Endometrial microvascular endothelial cells (primary cell): ENCODE measurements around the gene HOXB3. TPM values are rescaled to one million over a fixed set of nuclear protein-coding genes. Genes with fewer than 3 reads are reported as not detected.

ENCODE experiments used
- in situ Hi-C: cut with HindIII; loops from 2 replicates; pipeline ENCODE4 v1.10.0; 2017; ENCODE audit warnings: low sequenced_read_pairs, low pct_unique_long_range_greater_than_20kb; ENCODE audit errors: inconsistent ontology term
- total RNA-seq: library from RNA; depleted of rRNA; stranded (reverse); fragments of >200 nt; gene quantifications from one replicate; pipeline ENCODE4 v1.2.3, GENCODE V29; 2015; ENCODE audit errors: inconsistent ontology term

Gene HOXB3
- total RNA-seq, 1 donor from 2014 or later: 5.7 TPM

GRCh38 chr17:48553190-48553547, 36.9 kb downstream of the HOXB3 start:
- in situ Hi-C loops: no loop called here

DNA sequence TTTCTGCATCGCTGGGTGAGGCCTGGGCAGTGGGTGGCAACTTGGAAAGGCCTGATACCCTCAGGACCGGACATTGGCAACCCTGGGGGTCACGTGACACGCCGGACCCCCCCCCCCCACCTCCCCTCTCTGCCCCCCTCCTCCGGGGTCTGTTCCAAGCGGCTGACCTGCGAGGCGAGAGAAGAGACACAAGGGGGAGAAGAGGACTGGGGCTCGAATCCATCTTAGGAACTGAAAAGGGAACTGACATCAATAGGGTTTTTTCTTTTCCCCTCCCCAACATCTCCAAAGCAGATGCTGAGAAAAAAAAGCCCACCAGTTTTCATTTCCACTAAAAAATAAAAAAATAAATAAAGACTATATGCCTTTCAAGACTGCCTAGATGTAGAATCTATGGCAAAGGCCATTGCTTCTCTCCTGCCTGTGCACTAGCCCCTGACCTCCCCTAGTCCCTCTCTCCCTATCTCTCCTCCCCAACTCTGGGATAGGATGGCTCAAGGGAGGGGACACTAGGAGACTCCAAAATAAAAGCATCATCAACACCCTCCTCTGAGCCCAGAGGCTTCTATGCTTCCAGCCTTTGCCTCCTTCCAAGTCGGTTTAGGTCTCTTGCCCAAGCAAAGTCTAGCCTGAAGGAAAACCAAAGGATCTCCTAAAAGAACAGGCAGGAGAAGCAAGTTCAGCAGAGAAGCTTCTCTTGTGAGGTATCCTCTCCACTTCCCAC, 37.4 kb downstream of the HOXB3 start:
- in situ Hi-C loops: no loop called here

DNA sequence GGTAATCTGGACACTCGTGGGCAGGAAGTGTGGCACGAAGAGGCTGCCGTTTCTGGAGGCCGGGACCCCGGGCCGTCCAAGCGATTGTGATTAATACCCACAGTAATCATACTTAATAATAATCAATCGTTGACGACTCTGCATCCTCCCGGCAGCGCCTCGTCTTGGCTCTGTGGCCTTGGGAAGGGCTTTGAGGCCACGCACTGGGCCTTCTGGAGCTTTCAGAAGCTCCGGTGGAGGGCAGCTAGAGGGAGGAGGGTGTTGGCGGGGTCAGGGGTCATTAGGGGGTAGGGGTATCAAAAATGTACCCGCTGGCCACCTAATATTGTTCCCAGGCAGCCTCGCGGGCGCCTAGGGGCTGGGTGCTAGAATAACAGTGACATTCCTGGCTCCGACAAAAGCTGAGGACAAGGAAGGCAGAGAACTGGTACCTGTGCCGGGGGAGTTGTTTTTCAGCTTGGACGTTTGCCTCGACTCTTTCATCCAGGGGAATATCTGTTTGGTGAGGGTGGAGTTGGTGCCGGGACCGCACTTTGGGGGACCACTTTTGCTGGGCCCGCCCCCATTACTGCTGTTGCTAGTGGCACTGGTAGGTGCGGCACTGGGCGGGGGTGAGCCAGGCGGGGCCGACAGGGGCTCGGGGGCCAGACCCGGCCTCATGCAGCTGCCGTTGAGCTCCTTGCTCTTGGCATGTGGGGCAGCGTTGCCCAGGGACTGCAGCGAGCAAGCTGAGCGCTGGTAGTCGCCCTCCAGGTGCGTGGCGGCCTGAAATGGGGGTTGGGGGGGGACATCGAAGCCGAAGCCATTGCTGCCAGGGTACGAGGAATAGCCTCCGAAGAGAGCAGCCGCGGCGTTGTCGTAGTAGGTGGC, 38.2 kb downstream of the HOXB3 start:
- in situ Hi-C loops: no loop called here

GRCh38 chr17:48551214-48551555, 38.9 kb downstream of the HOXB3 start:
- in situ Hi-C loops: no loop called here

DNA sequence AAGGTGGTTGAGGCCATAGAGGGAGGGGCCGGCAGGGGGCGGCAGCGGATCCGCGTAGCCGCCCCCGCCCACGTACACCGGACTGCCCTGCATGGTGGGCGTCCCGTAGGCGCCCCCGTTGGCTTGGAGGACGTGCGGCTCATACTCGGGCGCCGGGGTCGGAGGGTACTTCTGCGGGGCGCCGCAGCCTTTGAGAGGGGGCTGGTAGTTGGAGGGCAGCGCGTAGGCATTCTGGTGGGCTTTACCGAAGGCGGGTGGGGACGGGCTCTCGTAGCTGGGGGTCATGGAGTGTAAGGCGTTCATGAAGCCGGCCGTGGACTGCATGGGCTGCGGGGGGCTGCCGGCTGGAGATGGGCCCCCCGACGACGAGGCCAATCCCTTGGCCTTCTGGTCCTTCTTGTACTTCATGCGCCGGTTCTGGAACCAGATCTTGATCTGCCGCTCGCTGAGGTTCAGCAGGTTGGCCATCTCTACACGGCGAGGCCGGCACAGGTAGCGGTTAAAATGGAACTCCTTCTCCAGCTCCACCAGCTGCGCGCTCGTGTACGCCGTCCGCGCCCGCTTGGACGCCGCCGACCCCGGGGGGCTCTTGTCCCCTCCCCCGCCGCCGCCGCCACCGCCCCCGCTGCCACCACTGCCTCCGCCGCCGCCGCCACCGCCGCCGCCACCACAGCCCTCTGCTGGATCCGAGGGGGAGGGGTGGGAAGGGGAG, 39.4 kb downstream of the HOXB3 start:
- in situ Hi-C loops: no loop called here

- in situ Hi-C loops: no loop called here
Measured at GRCh38 chr17:48549914-48550501, 40.0 kb downstream of the HOXB3 start.

DNA sequence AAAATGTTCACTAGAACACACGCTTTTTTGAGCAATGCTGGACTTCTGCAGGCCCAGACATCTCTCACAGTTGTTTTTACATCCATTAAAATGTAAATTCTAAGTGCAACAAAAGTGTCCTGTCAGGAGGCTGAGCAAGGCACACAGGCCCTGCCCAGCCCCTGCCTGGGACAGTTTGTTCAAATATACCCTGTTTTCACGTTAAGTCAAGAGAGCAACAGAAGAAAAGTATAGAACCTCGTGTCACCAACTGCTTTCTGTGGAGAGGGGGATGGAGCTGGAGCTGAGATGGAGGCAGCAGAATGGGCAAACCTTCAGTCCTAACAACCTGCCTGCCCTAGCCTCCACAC, 40.8 kb downstream of the HOXB3 start:
- in situ Hi-C loops: no loop called here

DNA sequence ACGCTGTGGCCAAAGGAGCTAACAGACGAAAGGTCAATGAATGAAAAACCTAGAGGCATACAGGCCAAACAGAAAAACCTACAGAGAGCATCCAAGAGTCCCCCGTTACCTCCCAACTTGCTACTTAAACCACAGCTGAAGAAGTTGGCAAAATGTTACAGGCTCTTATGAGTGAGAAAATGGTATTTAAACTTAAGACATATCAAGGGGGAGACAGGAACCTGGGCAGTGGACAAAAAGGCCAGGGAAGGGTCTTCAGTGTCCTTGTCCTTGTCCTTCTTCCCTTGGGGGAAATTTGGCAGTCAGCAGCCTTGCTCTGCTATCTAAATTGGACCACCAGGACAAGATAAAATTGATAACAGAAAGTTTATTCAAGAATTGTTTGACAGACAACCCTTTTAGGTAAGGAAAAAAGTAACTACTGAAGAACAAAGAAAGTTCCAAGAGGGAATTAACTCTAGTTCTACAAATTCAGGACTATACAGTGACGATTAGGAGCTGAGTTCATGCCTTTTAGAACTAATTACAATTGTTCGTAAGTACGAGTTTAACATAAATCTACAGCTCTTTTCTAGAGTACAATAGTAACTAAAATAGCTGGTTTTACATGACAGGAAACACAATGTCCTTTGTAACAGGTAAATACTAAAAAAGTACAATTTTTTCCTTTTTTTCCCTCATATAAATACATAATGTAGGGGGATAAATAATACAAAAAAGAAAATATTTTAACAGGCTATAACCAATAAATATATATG, 41.3 kb downstream of the HOXB3 start:
- in situ Hi-C loops: no loop called here

DNA sequence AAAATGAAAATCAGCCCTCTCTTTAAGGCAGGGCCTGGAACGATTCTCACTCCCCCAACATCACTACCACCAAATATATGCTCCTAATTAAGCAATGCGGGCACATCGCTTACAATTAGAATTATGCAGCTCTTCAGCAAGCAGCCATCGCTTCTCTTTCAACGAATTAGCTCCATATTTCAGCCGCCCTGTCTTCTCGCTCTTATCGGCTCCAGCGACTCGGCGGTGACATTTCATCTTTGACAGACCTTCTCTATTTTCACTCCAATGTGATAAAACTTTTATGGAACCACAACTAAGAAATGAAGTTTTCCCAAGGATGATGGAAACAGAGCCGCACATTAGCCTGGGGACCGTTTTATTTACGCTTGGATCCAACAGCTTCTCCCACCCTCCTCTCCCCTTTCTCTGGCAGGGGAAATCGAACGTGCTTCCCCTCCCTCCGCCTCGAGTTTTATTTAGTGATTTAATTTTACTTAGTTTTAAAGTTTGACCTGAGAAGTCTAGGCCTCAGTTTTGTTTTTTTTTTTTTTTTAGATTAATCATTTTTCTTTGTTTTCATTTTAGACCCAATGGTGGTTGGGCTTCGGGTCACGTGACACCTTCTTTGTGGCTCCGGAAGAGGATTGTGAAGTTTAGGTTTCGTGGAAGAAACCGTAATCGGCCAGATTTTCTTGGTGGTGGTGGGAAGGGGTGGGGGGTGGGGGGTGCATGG, 42.1 kb downstream of the HOXB3 start:
- in situ Hi-C loops: no loop called here

DNA sequence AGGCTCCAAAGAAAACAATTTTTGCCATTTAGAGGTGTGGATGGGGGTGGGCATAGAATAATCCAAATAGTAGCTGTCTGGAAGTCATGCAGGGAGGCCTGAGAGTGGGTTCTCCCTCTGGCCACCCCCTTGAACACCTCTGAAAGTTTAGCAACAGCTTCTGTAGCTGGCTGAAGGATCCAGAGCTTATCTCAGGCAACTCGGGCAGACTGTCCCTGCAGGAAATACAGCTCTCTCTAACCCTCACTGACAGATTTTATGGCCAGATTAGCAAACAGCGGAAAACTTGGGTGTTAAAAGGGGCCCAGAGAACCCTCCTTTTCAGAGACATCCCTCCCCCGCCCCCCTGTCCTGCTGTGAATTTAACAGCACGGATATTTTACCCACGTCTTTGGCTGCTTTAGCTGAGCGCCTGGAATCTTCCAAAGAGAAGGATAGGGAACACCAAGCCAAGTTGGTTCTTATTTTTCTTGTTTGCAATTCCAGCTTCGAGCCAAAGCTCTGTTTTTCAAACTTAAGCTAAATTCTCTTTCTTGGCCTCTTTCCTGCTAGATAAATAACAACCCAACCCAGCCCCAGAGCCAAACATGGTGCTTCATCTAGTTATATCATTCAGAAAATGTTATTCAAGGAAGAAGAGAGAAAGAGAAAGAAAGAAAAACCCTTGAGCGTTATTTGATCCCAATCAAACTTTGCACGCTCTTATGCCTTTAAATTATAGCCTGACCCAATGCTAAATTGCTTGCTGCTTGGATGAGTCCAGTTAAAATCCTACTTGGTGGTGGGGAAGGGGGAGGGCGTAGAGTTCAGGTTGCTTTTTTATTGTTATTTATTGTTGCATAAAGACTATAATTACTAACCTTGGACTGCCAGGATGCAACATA, 42.9 kb downstream of the HOXB3 start:
- in situ Hi-C loops: no loop called here

- in situ Hi-C loops: no loop called here
Measured at GRCh38 chr17:48546137-48546923, 43.7 kb downstream of the HOXB3 start.

GRCh38 chr17:48545539-48545938, 44.5 kb downstream of the HOXB3 start:
- in situ Hi-C loops: no loop called here

- in situ Hi-C loops: no loop called here
Measured at GRCh38 chr17:48545022-48545375, 45.0 kb downstream of the HOXB3 start, which contains the start of gene HOXB2. HOXB2 (minus strand) TSS chr17:48545109; CDS start chr17:48544911, 198 bp downstream.

GRCh38 chr17:48544349-48545021, 45.6 kb downstream of the HOXB3 start:
- in situ Hi-C loops: no loop called here

DNA sequence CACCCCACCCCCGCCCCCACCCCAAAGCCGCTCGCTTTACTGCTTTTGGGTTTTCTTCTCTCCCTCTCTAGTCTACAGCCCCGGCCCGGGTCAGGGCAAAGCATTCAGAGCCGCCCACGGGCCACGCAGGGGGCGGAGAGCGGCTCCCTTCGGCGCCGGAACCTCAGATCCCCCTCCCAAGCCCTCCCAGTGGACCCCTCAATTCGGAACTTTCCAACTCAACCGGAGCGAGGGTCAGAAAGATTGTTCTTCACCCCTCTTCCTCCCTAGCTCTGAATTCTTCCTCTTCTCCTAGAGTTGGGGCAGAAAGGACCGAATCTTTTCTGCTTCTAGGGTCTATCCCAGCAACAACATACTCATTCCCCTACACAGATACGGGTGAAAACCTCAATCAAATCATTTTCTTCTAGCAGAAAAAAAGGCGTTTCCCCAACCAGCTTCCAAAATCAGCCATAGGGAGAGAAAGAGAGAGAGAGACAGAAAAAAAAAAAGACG, 46.1 kb downstream of the HOXB3 start:
- in situ Hi-C loops: no loop called here
